ENCODE measurements around the gene NTRK1. TPM values are rescaled to one million over a fixed set of nuclear protein-coding genes. Genes with fewer than 3 reads are reported as not detected.

Gene NTRK1
- total RNA-seq, 1 experiment from 2014 or later: not detected

- DNase-seq: no peak
- H2AFZ ChIP-seq: no peak overlapping the region
- H3K27ac ChIP-seq: no peak overlapping the region
- intact Hi-C loops (cut with micrococcal nuclease; ENCODE audit: unreplicated experiment): no loop called here
- no TSS peak for BruUV-seq (replicated peaks)
- no peaks in the 10 kb centered on the region for H3K79me2 ChIP-seq (ENCODE audit: low read depth)
- TF ChIP-seq EZH2 (IDR thresholded peaks at IDR 0.05; ENCODE audit: low read depth) (no peak), CTCF (conservative IDR thresholded peaks at IDR 0.05) (no peak)
- H3K27me3 ChIP-seq (ENCODE audit: insufficient read depth, low read depth): no peaks in the 10 kb centered on the region
- no peaks in the 10 kb centered on the region for H3K9me2 ChIP-seq (ENCODE audit: insufficient read depth)
- no peak overlapping the region for H3K4me2 ChIP-seq
- H3K9me3 ChIP-seq (ENCODE audit: insufficient read depth, low read depth): no peaks in the 10 kb centered on the region
- no peaks in the 10 kb centered on the region for H4K20me1 ChIP-seq (ENCODE audit: insufficient read depth)
- no peaks in the 10 kb centered on the region for H3F3A ChIP-seq (ENCODE audit: insufficient read depth, low read depth)
- ChIA-PET CTCF (no interaction called here), POLR2A (ENCODE audit: unreplicated experiment) (no interaction called here)
- H3K36me3 ChIP-seq (ENCODE audit: low read depth): no peaks in the 10 kb centered on the region
- no peak overlapping the region for H3K4me3 ChIP-seq
- H3K4me1 ChIP-seq (replicated peaks; ENCODE audit: insufficient read depth): 0 out of 2 replicates have a peak, but pooled peaks cover 4% of the 10 kb centered on the region
Observed at GRCh38 chr1:156912861-156913808, 52.5 kb downstream of the NTRK1 start.

- CTCF ChIA-PET: interaction anchor here (0.6 kb wide), 1 partner anchor 145 kb away, joined by 3 read pairs; no protein-coding TSS in a partner anchor
- no peaks in the 10 kb centered on the region for H3K9me3 ChIP-seq (ENCODE audit: insufficient read depth, low read depth)
Observed at GRCh38 chr1:156913809-156914387, 53.2 kb downstream of the NTRK1 start.

More at GRCh38 chr1:156913809-156914387, 53.2 kb downstream of the NTRK1 start:
- Histone ChIP-seq H3K4me3 (no peak overlapping the region), H3K9me2 (ENCODE audit: insufficient read depth) (no peaks in the 10 kb centered on the region), H3K27ac (no peak overlapping the region), H4K20me1 (ENCODE audit: insufficient read depth) (no peaks in the 10 kb centered on the region), H3K4me2 (no peak overlapping the region), H3K4me1 (replicated peaks; ENCODE audit: insufficient read depth) (no peaks in the 10 kb centered on the region), H3K36me3 (ENCODE audit: low read depth) (no peaks in the 10 kb centered on the region), H3K27me3 (ENCODE audit: insufficient read depth, low read depth) (no peaks in the 10 kb centered on the region), H3K79me2 (ENCODE audit: low read depth) (no peaks in the 10 kb centered on the region), H2AFZ (no peak overlapping the region), H3F3A (ENCODE audit: insufficient read depth, low read depth) (peaks cover 3% of the 10 kb centered on the region; the same call in 1 of the 2 replicates)
- TF ChIP-seq EZH2 (IDR thresholded peaks at IDR 0.05; ENCODE audit: low read depth) (no peak), CTCF (conservative IDR thresholded peaks at IDR 0.05) (no peak)
- no TSS peak for BruUV-seq (replicated peaks)
- POLR2A ChIA-PET (ENCODE audit: unreplicated experiment): no interaction called here
- DNase-seq: no peak
- intact Hi-C loops (cut with micrococcal nuclease; ENCODE audit: unreplicated experiment): no loop called here

All from PC-9 (cell line).